Natural killer cell (primary cell): ENCODE measurements around the gene HNRNPD. TPM values are rescaled to one million over a fixed set of nuclear protein-coding genes. Genes with fewer than 3 reads are reported as not detected.

Experiments used
- ATAC-seq, 3 donors: fragments of 150-1000 bp in 2 of 3; fragments of 200-7000 bp in 1 of 3; cut with Tn5 transposase; 1 replicate in 1 of 3; 2 replicates in 2 of 3; pipeline ENCODE4 v1.10.0; 2021; ENCODE audit warnings: mild to moderate bottlenecking in 2 of 3, moderate library complexity in 2 of 3
- DNase-seq, 2 donors: peaks; one replicate each; pipeline versions ENCODE4 v3.0.0 to v3.0.0-alpha.2; 2013 to 2021; ENCODE audit warnings: mixed read lengths in 1 of 2
- H3K27ac ChIP-seq: one replicate; pipeline ENCODE4 v1.5.1; 2013; ENCODE audit warnings: mild to moderate bottlenecking, low read length
- H3K27me3 ChIP-seq: one replicate; pipeline ENCODE4 v1.6.1; 2013; ENCODE audit warnings: low read length; ENCODE audit not compliant: control insufficient read depth, insufficient read depth
- H3K36me3 ChIP-seq: one replicate; pipeline ENCODE4 v1.6.1; 2013; ENCODE audit warnings: low read length; ENCODE audit not compliant: control insufficient read depth, insufficient read depth
- H3K4me1 ChIP-seq: one replicate; pipeline ENCODE4 v1.6.1; 2013; ENCODE audit warnings: low read length; ENCODE audit not compliant: control insufficient read depth, insufficient read depth
- H3K4me3 ChIP-seq: one replicate; pipeline ENCODE4 v1.5.1; 2013; ENCODE audit warnings: low read length
- H3K9me3 ChIP-seq: one replicate; pipeline ENCODE4 v1.6.1; 2013; ENCODE audit warnings: low read length; ENCODE audit not compliant: control insufficient read depth, insufficient read depth
- H3K27ac Mint-ChIP-seq, 2 donors: one replicate each; pipeline ENCODE4 v1.8.0; 2022; ENCODE audit warnings: mild to moderate bottlenecking in 2 of 2, mixed read lengths in 2 of 2, moderate library complexity in 1 of 2
- H3K27me3 Mint-ChIP-seq, 2 donors: one replicate each; pipeline ENCODE4 v1.8.0; 2022; ENCODE audit warnings: low read depth in 2 of 2, mixed read lengths in 2 of 2
- H3K36me3 Mint-ChIP-seq: one replicate; pipeline ENCODE4 v1.8.0; 2022; ENCODE audit warnings: mixed read lengths
- H3K4me1 Mint-ChIP-seq, 2 donors: one replicate each; pipeline ENCODE4 v1.8.0; 2022; ENCODE audit warnings: mixed read lengths in 2 of 2
- H3K4me3 Mint-ChIP-seq: one replicate; pipeline ENCODE4 v1.8.0; 2022; ENCODE audit warnings: mild to moderate bottlenecking, moderate library complexity, mixed read lengths
- H3K9me3 Mint-ChIP-seq, 2 donors: one replicate each; pipeline ENCODE4 v1.8.0; 2022; ENCODE audit warnings: mixed read lengths in 2 of 2
- WGBS: methylation state at CpG from one replicate; pipeline ENCODE4 v1.1.7; 2013; ENCODE audit warnings: missing lambda C conversion rate; ENCODE audit not compliant: insufficient coverage; 5-methylcytosine and 5-hydroxymethylcytosine counted together
- intact Hi-C: fragments of 100-400 bp; cut with micrococcal nuclease; formaldehyde crosslinking; loops from one replicate; pipeline ENCODE4 v1.14.2; 2022
- total RNA-seq, 4 donors: library from RNA; stranded (reverse); fragments of 120-200 nt in 1 of 4; gene quantifications; one replicate each; pipeline versions ENCODE4 v1.2.3 to v1.2.4, GENCODE V29; 2013 to 2022
- TF ChIP-seq, protein P1 (sequence below): fragments of 200-600 bp; IDR thresholded peaks from one replicate; pipeline ENCODE4 v1.8.0; 2022; ENCODE audit warnings: antibody characterized with exemption

HNRNPD gene
- total RNA-seq, 3 donors from 2014 or later (not counting 1 experiment from before 2014, with no cell fraction given), result 225 to 285 (median 270) TPM

DNA sequence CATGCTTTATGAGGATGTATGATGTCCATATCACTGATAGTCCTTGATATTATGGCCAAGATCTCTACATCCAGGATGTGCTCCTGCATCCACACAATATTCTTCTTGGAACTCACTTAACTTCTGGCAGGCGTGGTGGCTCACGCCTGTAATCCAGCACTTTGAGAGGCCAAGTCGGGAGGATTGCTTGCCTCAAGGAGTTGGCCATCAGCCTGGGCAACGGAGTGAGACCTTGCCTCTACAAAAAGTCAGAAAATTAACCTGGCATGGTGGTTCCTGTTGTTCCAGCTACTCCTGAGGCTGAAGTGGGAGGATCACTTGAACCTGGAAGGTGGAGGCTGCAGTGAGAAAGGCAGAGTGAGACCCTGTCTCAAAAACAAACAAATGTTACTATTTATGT is 2.3 kb upstream of the HNRNPD start:
- Mint-ChIP-seq H3K4me3 (peak overlapping the region; percentile 56), H3K27ac (peak overlapping the region in 1 of 2 donors; percentile 66), H3K36me3 (peaks cover 15% of the 10 kb centered on the region), H3K4me1 (peaks cover 37 to 51% of the 10 kb centered on the region in 2 donors), H3K27me3 (peaks cover 0 to 3% of the 10 kb centered on the region in 2 donors), H3K9me3 (no peaks in the 10 kb centered on the region)
- no peak for DNase-seq
- Histone ChIP-seq H3K4me3 (no peak overlapping the region), H3K36me3 (no peaks in the 10 kb centered on the region), H3K9me3 (no peaks in the 10 kb centered on the region), H3K27me3 (no peaks in the 10 kb centered on the region), H3K27ac (no peak overlapping the region), H3K4me1 (peaks cover 10% of the 10 kb centered on the region)
- intact Hi-C loops, result no loop called here
- 95% methylated on average over 4 of the region's 4 CpGs for WGBS
- ATAC-seq, result no peak
- TF ChIP-seq, protein P1, sequence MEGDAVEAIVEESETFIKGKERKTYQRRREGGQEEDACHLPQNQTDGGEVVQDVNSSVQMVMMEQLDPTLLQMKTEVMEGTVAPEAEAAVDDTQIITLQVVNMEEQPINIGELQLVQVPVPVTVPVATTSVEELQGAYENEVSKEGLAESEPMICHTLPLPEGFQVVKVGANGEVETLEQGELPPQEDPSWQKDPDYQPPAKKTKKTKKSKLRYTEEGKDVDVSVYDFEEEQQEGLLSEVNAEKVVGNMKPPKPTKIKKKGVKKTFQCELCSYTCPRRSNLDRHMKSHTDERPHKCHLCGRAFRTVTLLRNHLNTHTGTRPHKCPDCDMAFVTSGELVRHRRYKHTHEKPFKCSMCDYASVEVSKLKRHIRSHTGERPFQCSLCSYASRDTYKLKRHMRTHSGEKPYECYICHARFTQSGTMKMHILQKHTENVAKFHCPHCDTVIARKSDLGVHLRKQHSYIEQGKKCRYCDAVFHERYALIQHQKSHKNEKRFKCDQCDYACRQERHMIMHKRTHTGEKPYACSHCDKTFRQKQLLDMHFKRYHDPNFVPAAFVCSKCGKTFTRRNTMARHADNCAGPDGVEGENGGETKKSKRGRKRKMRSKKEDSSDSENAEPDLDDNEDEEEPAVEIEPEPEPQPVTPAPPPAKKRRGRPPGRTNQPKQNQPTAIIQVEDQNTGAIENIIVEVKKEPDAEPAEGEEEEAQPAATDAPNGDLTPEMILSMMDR, result no peak

- intact Hi-C loops, result loop anchor here (1.0 to 5.0 kb wide), 3 partner anchors 13 to 1084 kb away; partner anchors contain the start of genes HELQ and MRPS18C
- under 1% methylated on average over 50 of the region's 50 CpGs for WGBS
- peaks cover 14% of the 10 kb centered on the region for H3K36me3 ChIP-seq
- Mint-ChIP-seq H3K27ac (peak overlapping the region; percentile 99 to 100), H3K4me1 (peaks cover 62 to 75% of the 10 kb centered on the region in 2 donors), H3K36me3 (peaks cover 15% of the 10 kb centered on the region), H3K4me3 (peak overlapping the region; percentile 100), H3K9me3 (no peaks in the 10 kb centered on the region), H3K27me3 (peaks cover 0 to 3% of the 10 kb centered on the region in 2 donors)
- no peaks in the 10 kb centered on the region for H3K9me3 ChIP-seq
- TF ChIP-seq, protein P1, result no peak
- H3K27ac ChIP-seq, result peak overlapping the region; percentile 99
- peak; percentile 42 to 63 (median 51) for ATAC-seq
- H3K27me3 ChIP-seq, result no peaks in the 10 kb centered on the region
- peaks cover 15% of the 10 kb centered on the region for H3K4me1 ChIP-seq
- no peak for DNase-seq
- H3K4me3 ChIP-seq, result peak overlapping the region; percentile 98
Measured at GRCh38 chr4:82373486-82373815, 340 bp downstream of the HNRNPD start.

DNA sequence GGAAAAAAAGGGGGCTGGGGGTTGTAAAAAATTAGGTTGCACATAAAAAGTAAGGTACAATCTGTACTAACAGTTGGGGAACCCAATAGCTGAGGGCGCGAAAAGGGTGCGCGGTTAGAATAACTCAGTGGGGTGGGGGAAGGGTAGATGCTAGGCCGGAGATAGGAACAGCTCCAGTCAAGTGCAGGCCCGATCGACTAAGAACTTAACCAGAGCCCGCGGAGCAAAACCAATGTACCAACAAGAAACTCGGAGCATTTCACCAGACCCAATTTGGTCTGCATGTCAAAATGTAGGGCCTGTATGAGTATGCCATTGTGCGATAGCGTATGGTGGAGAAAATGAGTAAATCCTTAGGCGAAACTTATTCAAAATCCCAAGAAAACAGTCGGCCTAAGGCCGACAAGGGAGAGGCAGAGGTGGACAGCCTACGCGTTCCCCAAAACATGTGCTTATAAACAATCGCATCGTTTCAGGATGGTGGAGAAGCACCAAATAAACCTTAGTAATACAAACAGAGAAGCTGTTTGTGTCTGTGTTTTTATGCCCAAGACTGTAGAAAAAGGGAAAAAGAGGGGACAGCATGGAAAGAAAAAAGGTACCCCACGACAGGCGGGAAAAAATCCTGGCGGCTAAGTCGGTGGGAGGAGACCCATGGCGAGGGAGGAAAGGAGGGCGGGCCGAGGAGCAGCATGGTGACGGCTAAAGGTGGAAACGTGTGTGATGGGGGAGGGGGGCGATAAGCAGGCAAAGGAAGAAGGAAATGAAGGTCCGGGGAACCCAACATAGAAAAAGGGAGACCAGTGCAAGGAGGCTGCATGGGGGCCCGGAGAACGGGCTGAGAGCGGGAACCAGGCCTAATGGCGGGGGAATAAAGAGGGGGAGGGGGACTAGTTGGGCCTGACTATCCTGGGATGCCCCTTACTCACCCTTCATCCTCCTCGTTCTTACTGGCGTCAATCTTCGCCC is 990 bp downstream of the HNRNPD start:
- peaks cover 66 to 80% of the 10 kb centered on the region in 2 donors for H3K4me1 Mint-ChIP-seq
- H3K27me3 Mint-ChIP-seq, result peaks cover 0 to 3% of the 10 kb centered on the region in 2 donors
- H3K4me1 ChIP-seq, result peaks cover 15% of the 10 kb centered on the region
- ATAC-seq (peak; percentile 14 to 19 (median 17)), DNase-seq (peak; percentile 43 to 83)
- H3K4me3 Mint-ChIP-seq, result peak overlapping the region; percentile 100
- intact Hi-C loops, result loop anchor here (1.0 to 5.0 kb wide), 3 partner anchors 12 to 1084 kb away; partner anchors contain the start of genes HELQ and MRPS18C
- H3K27ac ChIP-seq, result peak overlapping the region; percentile 99
- peak overlapping the region; percentile 99 to 100 for H3K27ac Mint-ChIP-seq
- H3K36me3 ChIP-seq, result peaks cover 18% of the 10 kb centered on the region
- H3K27me3 ChIP-seq, result no peaks in the 10 kb centered on the region
- H3K4me3 ChIP-seq, result peak overlapping the region; percentile 98
- TF ChIP-seq, protein P1, result no peak
- peaks cover 15% of the 10 kb centered on the region for H3K36me3 Mint-ChIP-seq
- no peaks in the 10 kb centered on the region for H3K9me3 ChIP-seq
- no peaks in the 10 kb centered on the region for H3K9me3 Mint-ChIP-seq
- under 1% methylated on average over 37 of the region's 37 CpGs for WGBS
